ENCODE measurements around the gene FUT6. TPM values are rescaled to one million over a fixed set of nuclear protein-coding genes. Genes with fewer than 3 reads are reported as not detected.

FUT6 gene
- total RNA-seq, 1 experiment from 2014 or later = not detected

- DNase-seq (ENCODE audit: low read depth, low spot score) = no peak
- no peaks in the 10 kb centered on the region for H3K27me3 ChIP-seq (ENCODE audit: control insufficient read depth, insufficient read depth, low read length)
- ChIA-PET CTCF (interaction anchor here (0.6 to 0.7 kb wide), 2 partner anchors 10 to 16 kb away, joined by 4 read pairs; no protein-coding TSS in a partner anchor), POLR2A (no interaction called here)
- no peaks in the 10 kb centered on the region for H3K9me3 ChIP-seq (ENCODE audit: control insufficient read depth, insufficient read depth, low read depth, low read length)
- H3K36me3 ChIP-seq (ENCODE audit: control insufficient read depth, insufficient read depth, low read length) = no peaks in the 10 kb centered on the region
- H3K4me3 ChIP-seq (ENCODE audit: low read depth in 2 of 2, low read length in 2 of 2) = no peak overlapping the region
- intact Hi-C loops (cut with micrococcal nuclease; ENCODE audit: unreplicated experiment) = loop anchor here (10.0 kb wide), 1 partner anchor 88 kb away; no protein-coding TSS in a partner anchor
- peaks cover 4% of the 10 kb centered on the region for H3K4me1 ChIP-seq (ENCODE audit: control insufficient read depth, insufficient read depth, low read length)
- in situ Hi-C loops (cut with HindIII; ENCODE audit: low pct_unique_long_range_greater_than_20kb, low sequenced_read_pairs) = no loop called here
- no TSS peak for BruUV-seq (replicated peaks)
- H3K27ac ChIP-seq (ENCODE audit: low read length) = no peak overlapping the region
- TF ChIP-seq REST (IDR thresholded peaks at IDR 0.05; ENCODE audit: insufficient read depth in 1 of 2, low read depth in 2 of 2, low read length in 1 of 2) = no peak
- TF ChIP-seq, protein P1, sequence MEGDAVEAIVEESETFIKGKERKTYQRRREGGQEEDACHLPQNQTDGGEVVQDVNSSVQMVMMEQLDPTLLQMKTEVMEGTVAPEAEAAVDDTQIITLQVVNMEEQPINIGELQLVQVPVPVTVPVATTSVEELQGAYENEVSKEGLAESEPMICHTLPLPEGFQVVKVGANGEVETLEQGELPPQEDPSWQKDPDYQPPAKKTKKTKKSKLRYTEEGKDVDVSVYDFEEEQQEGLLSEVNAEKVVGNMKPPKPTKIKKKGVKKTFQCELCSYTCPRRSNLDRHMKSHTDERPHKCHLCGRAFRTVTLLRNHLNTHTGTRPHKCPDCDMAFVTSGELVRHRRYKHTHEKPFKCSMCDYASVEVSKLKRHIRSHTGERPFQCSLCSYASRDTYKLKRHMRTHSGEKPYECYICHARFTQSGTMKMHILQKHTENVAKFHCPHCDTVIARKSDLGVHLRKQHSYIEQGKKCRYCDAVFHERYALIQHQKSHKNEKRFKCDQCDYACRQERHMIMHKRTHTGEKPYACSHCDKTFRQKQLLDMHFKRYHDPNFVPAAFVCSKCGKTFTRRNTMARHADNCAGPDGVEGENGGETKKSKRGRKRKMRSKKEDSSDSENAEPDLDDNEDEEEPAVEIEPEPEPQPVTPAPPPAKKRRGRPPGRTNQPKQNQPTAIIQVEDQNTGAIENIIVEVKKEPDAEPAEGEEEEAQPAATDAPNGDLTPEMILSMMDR (IDR thresholded peaks at IDR 0.05) = no peak
- TF ChIP-seq SIN3A (IDR thresholded peaks at IDR 0.05; ENCODE audit: borderline replicate concordance, insufficient read depth, low read depth, low read length) = no peak
- TF ChIP-seq TCF7L2 (IDR thresholded peaks at IDR 0.05; ENCODE audit: low read depth, low read length) = no peak
- TF ChIP-seq POLR2AphosphoS5 (IDR thresholded peaks at IDR 0.05; ENCODE audit: low read depth, low read length) = no peak
- ATAC-seq = no peak
These were observed 32.6 kb downstream of the FUT6 start for GRCh38 chr19:5806905-5807304.

DNA sequence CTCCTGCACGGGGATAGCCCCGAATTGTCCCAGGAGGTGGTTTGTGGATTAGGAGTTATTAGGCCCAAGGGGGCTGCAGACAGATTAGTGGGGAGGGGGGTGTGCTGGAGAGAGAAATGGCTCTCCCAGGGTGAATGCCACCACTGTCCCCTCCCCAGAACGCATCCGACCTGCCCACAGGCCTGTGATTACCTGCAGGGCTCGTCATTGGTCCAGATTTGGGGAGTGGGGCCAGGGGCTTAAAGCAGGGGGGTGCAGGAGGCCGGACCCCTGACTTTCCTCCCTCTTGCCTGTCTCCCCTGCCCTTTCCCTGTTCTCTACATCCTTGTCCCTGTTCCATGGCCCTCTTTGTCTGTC lies 33.4 kb downstream of the FUT6 start:
- Histone ChIP-seq H3K4me1 (ENCODE audit: control insufficient read depth, insufficient read depth, low read length) (peaks cover 4% of the 10 kb centered on the region), H3K27me3 (ENCODE audit: control insufficient read depth, insufficient read depth, low read length) (no peaks in the 10 kb centered on the region), H3K27ac (ENCODE audit: low read length) (no peak overlapping the region), H3K4me3 (ENCODE audit: low read depth in 2 of 2, low read length in 2 of 2) (no peak overlapping the region), H3K9me3 (ENCODE audit: control insufficient read depth, insufficient read depth, low read depth, low read length) (no peaks in the 10 kb centered on the region), H3K36me3 (ENCODE audit: control insufficient read depth, insufficient read depth, low read length) (no peaks in the 10 kb centered on the region)
- TF ChIP-seq REST (IDR thresholded peaks at IDR 0.05; ENCODE audit: insufficient read depth in 1 of 2, low read depth in 2 of 2, low read length in 1 of 2) (no peak), SIN3A (IDR thresholded peaks at IDR 0.05; ENCODE audit: borderline replicate concordance, insufficient read depth, low read depth, low read length) (no peak), POLR2AphosphoS5 (IDR thresholded peaks at IDR 0.05; ENCODE audit: low read depth, low read length) (no peak), TCF7L2 (IDR thresholded peaks at IDR 0.05; ENCODE audit: low read depth, low read length) (no peak)
- TF ChIP-seq, protein P1 (IDR thresholded peaks at IDR 0.05) = no peak; the same call in 1 of the 2 replicates
- in situ Hi-C loops (cut with HindIII; ENCODE audit: low pct_unique_long_range_greater_than_20kb, low sequenced_read_pairs) = no loop called here
- DNase-seq (ENCODE audit: low read depth, low spot score) = no peak
- no TSS peak for BruUV-seq (replicated peaks)
- CTCF ChIA-PET = no interaction called here
- no peak for ATAC-seq
- intact Hi-C loops (cut with micrococcal nuclease; ENCODE audit: unreplicated experiment) = loop anchor here (10.0 kb wide), 1 partner anchor 89 kb away; no protein-coding TSS in a partner anchor
- POLR2A ChIA-PET = no interaction called here
